SK-N-MC (cell line): ENCODE results near the gene TRIL.

ENCODE experiments used
- EZH2 ChIP-seq: fragments of 200-600 bp; sonication (generic); IDR thresholded peaks from one replicate; pipeline ENCODE4 v1.6.1; 2017; ENCODE audit warnings: antibody characterized with exemption
- FOXP2 ChIP-seq: optimal IDR thresholded peaks from 2 replicates; pipeline ENCODE3; 2011; ENCODE audit warnings: mild to moderate bottlenecking, moderate library complexity; ENCODE audit not compliant: insufficient read depth; ENCODE audit errors: extremely low read length, control extremely low read depth

GRCh38 chr7:28926871-28927597 lies 31.1 kb downstream of the TRIL start:
- TF ChIP-seq EZH2 (no peak), FOXP2 (no peak)
